Stimulated activated naive CD8-positive, alpha-beta T cell treated with anti-CD3 and anti-CD28 coated beads, Interleukin-15, Interleukin-2, amounts not matched to agents 100 U/mL and 50 U/mL, for 24 hours (primary cell): Measurements from ENCODE around the gene ADGRF4.
"Not testable (repeated sequence)": the region's sequence is repeated elsewhere in the genome, so short reads cannot be mapped to it uniquely, and the experiment has no call there.

Source experiments
- ATAC-seq: fragments of 150-1000 bp; cut with Tn5 transposase; one replicate; pipeline ENCODE4 v1.10.0; 2021
- DNase-seq: peaks from one replicate; pipeline ENCODE4 v3.0.0; 2021

The ADGRF4 gene

DNA sequence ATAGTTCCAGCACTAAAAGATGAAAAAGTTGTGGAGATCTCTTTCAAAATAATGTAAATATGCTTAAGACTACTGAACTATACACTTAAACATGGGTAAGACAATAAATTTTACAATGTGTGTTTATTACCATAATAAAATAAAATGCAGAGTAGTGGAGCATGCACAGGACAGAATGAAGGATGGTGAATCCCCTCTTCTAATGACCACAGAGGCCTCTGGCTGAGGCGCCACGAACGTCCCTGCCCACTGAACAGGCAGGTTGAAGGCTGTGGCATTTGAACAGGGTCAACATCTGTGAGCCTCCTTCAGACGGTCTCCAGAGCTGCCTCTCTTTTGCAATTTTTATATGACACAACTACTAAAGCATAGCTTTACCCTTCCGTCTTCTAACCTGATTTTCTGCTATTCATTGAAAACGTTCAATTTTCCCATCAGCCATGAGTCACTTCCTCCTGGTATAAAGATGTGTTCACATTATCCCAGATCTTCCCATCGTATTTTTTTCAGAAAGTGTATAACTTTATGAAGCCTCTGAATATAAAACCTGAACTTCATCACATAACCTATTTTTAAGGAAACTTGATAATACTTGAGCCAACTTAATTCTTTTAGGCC, 37.8 kb downstream of the ADGRF4 start:
- DNase-seq (no peak), ATAC-seq (no peak)

DNA sequence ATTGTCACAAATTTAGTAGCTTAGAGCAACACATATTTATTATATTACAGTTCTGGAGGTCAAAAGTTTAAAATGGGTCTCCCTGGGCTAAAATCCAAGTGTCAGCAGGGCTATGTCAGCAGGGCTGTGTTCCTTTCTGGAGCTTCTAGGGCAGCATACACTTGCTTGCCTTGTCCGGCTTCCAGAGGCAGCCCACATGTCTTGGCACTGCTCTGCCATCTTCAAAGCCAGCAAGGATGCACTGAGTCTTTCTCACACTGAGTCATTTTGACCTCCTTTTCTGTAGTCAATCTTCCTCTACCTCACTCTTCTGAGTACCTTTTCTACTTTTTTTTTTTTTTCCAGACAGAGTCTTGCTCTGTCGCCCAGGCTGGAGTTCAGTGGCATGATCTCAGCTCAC, 39.0 kb downstream of the ADGRF4 start:
- ATAC-seq (no peak), DNase-seq (no peak)

DNA sequence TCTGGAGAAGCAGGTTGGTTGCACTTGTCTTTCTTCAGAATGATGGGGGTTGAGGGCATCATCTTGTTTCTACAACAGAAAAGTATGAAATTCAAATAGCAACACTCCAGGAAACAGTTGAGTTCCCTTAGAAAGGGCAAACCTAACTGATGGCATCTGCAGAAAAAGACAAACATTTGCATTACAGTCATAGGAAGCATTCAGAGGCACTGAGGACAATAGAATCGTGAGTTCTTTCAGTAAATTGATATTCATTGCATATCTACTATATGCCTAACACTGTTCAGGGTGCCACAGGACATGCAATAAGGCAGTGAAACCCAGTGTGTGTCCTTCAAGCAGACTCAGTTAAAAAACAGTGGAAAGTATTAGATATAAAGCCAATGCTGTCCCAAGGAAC, 42.3 kb downstream of the ADGRF4 start:
- no peak for ATAC-seq
- DNase-seq, result no peak

DNA sequence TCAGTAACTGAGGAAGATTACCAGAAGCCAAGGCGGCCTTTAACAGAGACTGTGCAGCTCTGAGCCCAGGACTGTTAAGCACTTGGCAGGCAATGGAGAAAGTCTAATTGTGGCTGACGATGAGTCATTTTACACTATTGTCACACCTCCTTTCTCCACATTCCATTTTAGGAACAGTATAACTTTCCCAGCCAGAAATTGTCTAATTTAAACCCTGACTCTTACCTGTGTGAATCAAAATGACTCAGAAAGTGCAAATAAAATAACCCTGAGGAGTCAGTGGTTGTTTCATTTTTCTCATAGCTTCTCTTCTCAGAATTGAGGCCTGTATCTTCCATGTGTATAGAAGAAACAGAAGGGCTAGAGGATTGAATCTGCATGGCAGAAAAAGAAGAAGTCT, 43.4 kb downstream of the ADGRF4 start:
- no peak for DNase-seq
- peak; percentile 81 for ATAC-seq

DNA sequence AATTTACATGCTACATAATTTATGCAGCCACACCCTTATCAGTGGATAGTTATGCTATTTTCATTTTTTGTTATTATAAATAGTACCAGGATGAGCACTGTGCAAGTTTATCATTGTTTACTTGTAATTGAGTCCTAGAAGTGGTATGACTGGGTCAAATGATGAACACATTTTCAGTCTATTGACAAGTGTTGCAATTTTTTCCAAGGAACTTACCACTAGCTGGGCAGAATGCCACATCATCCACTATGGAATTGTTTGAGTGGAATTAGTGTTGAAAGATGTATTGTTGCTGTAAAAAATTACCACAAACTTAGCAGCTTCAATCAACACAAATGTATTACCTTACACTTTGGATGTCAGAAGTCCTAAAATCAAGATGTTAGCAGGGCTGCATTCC, 45.4 kb downstream of the ADGRF4 start:
- no peak for DNase-seq
- no peak for ATAC-seq

DNA sequence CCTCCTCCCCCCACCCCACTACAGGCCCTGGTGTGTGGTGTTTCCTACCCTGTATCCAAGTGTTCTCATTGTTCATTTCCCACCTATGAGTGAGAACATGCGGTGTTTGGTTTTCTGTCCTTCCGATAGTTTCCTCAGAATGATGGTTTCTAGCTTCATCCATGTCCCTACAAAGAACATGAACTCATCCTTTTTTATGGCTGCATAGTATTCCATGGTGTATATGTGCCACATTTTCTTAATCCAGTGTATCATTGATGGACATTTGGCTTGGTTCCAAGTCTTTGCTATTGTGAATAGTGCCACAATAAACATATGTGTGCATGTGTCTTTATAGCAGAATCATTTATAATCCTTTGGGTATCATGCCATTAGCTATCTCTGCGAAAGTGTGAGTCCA, 46.9 kb downstream of the ADGRF4 start:
- not testable (repeated sequence) for ATAC-seq, DNase-seq

DNA sequence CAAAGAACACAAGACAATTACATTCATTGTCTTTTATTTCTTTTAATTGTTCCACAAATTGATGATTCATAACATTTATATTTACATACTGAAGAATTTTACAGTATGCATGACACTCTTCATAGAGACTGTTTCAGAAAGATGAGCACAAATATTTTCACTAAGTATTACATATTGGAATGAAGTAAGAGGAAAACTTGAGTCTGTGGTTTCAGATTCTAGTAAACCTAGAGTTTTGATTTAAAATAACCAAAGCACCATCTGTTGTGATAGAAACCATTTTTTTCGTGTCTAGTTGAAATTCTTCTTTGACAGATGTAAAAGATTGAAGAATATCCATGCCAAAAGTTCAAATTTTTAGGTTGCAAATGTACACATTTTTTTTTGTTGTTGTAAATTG, 51.4 kb downstream of the ADGRF4 start:
- DNase-seq (no peak), ATAC-seq (no peak)

DNA sequence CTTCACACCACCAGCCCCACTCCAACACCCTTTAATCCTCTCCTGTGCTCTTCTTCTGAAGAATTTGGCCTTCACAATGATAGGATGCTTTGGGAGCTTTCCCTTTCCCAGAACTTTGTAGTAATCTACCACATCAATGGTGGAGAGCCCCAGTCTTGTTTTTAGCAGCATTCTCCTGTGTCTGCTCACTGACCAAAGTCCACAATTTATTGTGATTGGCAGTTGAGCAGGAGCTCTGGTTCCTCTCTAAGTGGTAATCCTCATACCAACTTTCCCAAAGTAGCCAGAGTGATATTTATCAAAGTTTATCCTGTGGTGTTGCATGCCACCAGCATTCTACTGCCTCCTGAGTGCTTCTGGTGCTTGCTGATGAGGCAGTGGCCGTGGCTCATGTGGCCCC, 54.4 kb downstream of the ADGRF4 start:
- DNase-seq (no peak), ATAC-seq (no peak)

DNA sequence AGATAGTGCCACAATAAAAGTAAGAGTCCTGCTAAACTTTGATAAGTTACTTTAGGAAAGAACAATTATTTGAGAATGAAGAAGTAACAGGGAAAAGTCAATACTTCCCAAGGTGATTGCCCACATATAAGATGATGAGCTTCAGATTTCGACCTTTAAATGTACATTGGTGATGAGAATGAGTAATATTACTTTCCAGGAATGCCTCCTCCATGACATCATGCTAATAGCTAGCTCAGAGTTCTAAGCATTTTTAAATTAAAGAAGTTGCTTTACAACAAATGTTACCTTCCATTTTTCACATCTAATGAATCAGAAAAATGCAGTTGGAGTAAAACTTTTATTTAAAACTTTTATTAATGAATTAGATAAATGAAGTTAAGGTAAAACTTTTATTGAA, 61.0 kb downstream of the ADGRF4 start:
- ATAC-seq (no peak), DNase-seq (no peak)

DNA sequence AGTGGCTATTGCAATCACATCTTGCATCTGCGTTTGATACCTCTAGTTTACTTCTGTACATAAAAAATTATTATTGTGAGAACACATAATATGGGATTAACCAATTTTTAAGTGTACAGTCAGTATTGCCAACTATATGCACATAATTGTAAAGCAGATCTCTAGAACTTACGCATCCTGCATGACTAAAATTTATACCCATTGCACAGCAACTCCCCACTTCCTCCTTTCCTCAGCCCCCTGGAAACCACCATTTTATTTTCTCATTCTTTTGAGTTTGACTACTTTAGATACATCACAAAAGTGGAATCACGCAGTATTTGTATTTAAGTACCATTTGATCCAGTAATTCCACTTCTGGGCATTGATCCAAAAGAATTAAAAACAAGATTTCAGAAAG, 64.1 kb downstream of the ADGRF4 start:
- DNase-seq (no peak), ATAC-seq (no peak)

DNA sequence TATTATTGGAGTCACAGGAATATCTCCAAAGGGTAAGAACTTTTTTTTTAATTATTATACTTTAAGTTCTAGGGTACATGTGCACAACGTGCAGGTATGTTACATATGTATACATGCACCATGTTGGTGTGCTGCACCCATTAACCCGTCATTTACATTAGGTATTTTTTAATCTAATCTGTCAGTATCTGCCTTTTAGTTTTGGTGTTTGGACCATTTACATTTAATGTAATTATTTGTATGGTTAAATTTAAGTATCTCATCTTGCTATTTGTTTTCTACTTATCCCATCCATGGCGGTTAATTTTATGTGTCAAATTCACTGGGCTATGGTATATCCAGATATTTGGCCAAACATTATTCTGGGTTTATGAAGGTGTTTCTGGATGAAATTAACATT, 68.1 kb downstream of the ADGRF4 start:
- no peak for ATAC-seq
- DNase-seq, result no peak

DNA sequence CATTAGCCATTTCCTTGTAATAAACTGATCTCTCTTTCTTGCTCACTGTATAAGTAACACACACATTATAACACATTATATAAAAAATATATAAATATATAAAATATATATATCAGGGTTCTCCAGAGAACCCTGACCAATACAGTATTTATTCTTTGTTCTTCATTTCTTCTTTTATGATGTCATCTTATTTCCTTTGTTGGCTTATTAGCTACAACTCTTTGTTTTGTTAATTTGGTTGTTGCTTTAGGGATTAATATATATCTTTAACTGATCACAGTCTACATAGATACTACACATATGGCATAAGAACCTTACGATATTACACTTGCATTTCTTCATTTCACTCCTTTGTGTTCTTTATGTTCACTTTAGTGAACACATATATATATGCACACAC, 68.7 kb downstream of the ADGRF4 start:
- no peak for DNase-seq
- no peak for ATAC-seq

DNA sequence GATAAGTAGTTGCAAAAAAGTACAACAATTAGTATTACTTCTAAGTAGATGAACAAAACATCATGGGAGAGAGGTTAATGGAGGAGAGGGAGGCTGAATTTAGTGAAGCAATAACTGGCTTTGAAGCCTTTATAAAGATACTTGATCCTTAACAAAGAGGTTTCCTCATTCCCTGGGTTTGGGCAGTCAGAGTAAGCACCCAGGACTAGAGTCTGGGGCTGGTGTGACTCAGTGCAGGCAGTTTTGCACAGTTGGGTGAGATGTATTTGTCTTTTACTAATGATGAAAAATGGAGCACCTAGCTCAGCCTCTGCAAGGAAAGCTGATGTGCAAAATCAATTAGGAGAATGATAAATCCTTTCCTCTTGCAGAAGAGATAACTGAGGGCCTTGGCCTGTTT, 71.6 kb downstream of the ADGRF4 start:
- ATAC-seq (no peak), DNase-seq (no peak)
